Right ventricle myocardium inferior (tissue), 1 donor: ENCODE data around the gene SSH2. TPM values are rescaled to one million over a fixed set of nuclear protein-coding genes. Genes with fewer than 3 reads are reported as not detected.
"Not testable (repeated sequence)": the region's sequence is repeated elsewhere in the genome, so short reads cannot be mapped to it uniquely, and the experiment has no call there.

Source experiments
- ATAC-seq: fragments of 200-7000 bp; cut with Tn5 transposase; one replicate; pipeline ENCODE4 v1.9.1; 2020; ENCODE audit warnings: mild to moderate bottlenecking, moderate library complexity
- DNase-seq: peaks from one replicate; pipeline ENCODE4 v3.0.0; 2021; ENCODE audit errors: missing footprints
- intact Hi-C: fragments of 100-400 bp; cut with DNase I; formaldehyde crosslinking; loops from one replicate; pipeline ENCODE4 v1.11.0; 2022
- total RNA-seq: library from RNA; stranded (reverse); fragmentation: NEBNext Ultra II Directional; extraction: Animal tissue kit (Norgen Biotek cat#: 25700); gene quantifications from one replicate; pipeline ENCODE4 v1.2.1, GENCODE V29; 2021
- donor health status: DM: no; HTN: yes; CAD: no; lungs with severe emphysema.

The SSH2 gene
- total RNA-seq, 1 donor from 2014 or later: 34.7 TPM

- ATAC-seq (peak; percentile 72), DNase-seq (peak; percentile 73)
- intact Hi-C loops: loop anchor here (1.0 to 10.0 kb wide), 3 partner anchors 123 to 287 kb away; partner anchors contain the start of gene SSH2
Observed at GRCh38 chr17:29807520-29808361, 122.3 kb downstream of the SSH2 start.

GRCh38 chr17:29802246-29802645 lies 127.8 kb downstream of the SSH2 start:
- DNase-seq (no peak), ATAC-seq (no peak)
- intact Hi-C loops: loop anchor here (10.0 kb wide), 1 partner anchor 293 kb away; no protein-coding TSS in a partner anchor

GRCh38 chr17:29800457-29800856 lies 129.6 kb downstream of the SSH2 start:
- intact Hi-C loops: loop anchor here (10.0 kb wide), 1 partner anchor 294 kb away; no protein-coding TSS in a partner anchor
- ATAC-seq (no peak), DNase-seq (no peak)

- DNase-seq (no peak), ATAC-seq (no peak)
- intact Hi-C loops: no loop called here
Observed at GRCh38 chr17:29796652-29797051, 133.4 kb downstream of the SSH2 start.

- intact Hi-C loops: no loop called here
- no peak for DNase-seq
- ATAC-seq: no peak
Observed at GRCh38 chr17:29793501-29793900, 136.5 kb downstream of the SSH2 start.

- no peak for ATAC-seq
- intact Hi-C loops: no loop called here
- no peak for DNase-seq
Observed at GRCh38 chr17:29791336-29792080, 138.5 kb downstream of the SSH2 start.

GRCh38 chr17:29789196-29790170 lies 140.5 kb downstream of the SSH2 start:
- DNase-seq: no peak
- peak; percentile 92 for ATAC-seq
- intact Hi-C loops: no loop called here

- DNase-seq (no peak), ATAC-seq (no peak)
- intact Hi-C loops: no loop called here
Observed at GRCh38 chr17:29787995-29788394, 142.0 kb downstream of the SSH2 start.

GRCh38 chr17:29782917-29783316 lies 147.1 kb downstream of the SSH2 start:
- intact Hi-C loops: no loop called here
- ATAC-seq (no peak), DNase-seq (no peak)

- intact Hi-C loops: loop anchor here (1.0 kb wide), 1 partner anchor 140 kb away; no protein-coding TSS in a partner anchor
- DNase-seq, ATAC-seq: not testable (repeated sequence)
Observed at GRCh38 chr17:29779812-29780190, 150.2 kb downstream of the SSH2 start.

GRCh38 chr17:29778956-29779811 lies 150.8 kb downstream of the SSH2 start:
- ATAC-seq (peak; percentile 95), DNase-seq (peak; percentile 79)
- intact Hi-C loops: loop anchor here (1.0 kb wide), 1 partner anchor 140 kb away; no protein-coding TSS in a partner anchor

GRCh38 chr17:29777663-29778062 lies 152.4 kb downstream of the SSH2 start:
- ATAC-seq (no peak), DNase-seq (no peak)
- intact Hi-C loops: no loop called here

- ATAC-seq (no peak), DNase-seq (no peak)
- intact Hi-C loops: no loop called here
Observed at GRCh38 chr17:29776026-29776425, 154.0 kb downstream of the SSH2 start.

GRCh38 chr17:29772981-29773380 lies 157.0 kb downstream of the SSH2 start:
- ATAC-seq (no peak), DNase-seq (no peak)
- intact Hi-C loops: no loop called here

- intact Hi-C loops: no loop called here
- no peak for ATAC-seq
- DNase-seq: no peak
Observed at GRCh38 chr17:29771546-29771945, 158.5 kb downstream of the SSH2 start.

- ATAC-seq: no peak
Observed at GRCh38 chr17:29769225-29769624, 160.8 kb downstream of the SSH2 start.

GRCh38 chr17:29766796-29767327 lies 163.2 kb downstream of the SSH2 start:
- ATAC-seq (no peak), DNase-seq (no peak)
- intact Hi-C loops: no loop called here

More at GRCh38 chr17:29769225-29769624, 160.8 kb downstream of the SSH2 start:
- intact Hi-C loops: no loop called here
- no peak for DNase-seq
